Neural cell (in vitro differentiated cells): Measurements from ENCODE around the gene SRC. TPM values are rescaled to one million over a fixed set of nuclear protein-coding genes. Genes with fewer than 3 reads are reported as not detected.

Source experiments
- H2AFZ ChIP-seq: fragments of 200-600, 300-800 bp; sonication (generic), shearing (Covaris generic); 2 replicates; pipeline ENCODE4 v1.6.0; 2014; ENCODE audit warnings: low read depth, mild to moderate bottlenecking, antibody characterized with exemption, low read length, moderate library complexity
- H3F3A ChIP-seq: fragments of 200-600 bp; shearing (Covaris generic); 2 replicates; pipeline ENCODE4 v1.6.1; 2016; ENCODE audit warnings: mild to moderate bottlenecking, moderate library complexity, mixed read lengths, antibody characterized with exemption, low read length; ENCODE audit not compliant: insufficient read depth, poor library complexity, severe bottlenecking
- H3K27ac ChIP-seq: fragments of 200-600, 300-800 bp; sonication (generic), shearing (Covaris generic); 2 replicates; pipeline ENCODE4 v1.5.1; 2014; ENCODE audit warnings: mild to moderate bottlenecking, low read length, moderate library complexity
- H3K27me3 ChIP-seq: fragments of 300-800, 200-600 bp; sonication (generic), shearing (Covaris generic); 2 replicates; pipeline ENCODE4 v1.6.0; 2014; ENCODE audit warnings: mild to moderate bottlenecking, low read depth, low read length, moderate library complexity; ENCODE audit not compliant: insufficient read depth
- H3K36me3 ChIP-seq: fragments of 300-800, 200-600 bp; sonication (generic), shearing (Covaris generic); 2 replicates; pipeline ENCODE4 v1.5.1; 2014; ENCODE audit warnings: mild to moderate bottlenecking, antibody characterized with exemption, low read length, moderate library complexity; ENCODE audit not compliant: insufficient read depth
- H3K4me2 ChIP-seq: fragments of 300-800, 200-600 bp; sonication (generic), shearing (Covaris generic); 2 replicates; pipeline ENCODE4 v1.6.0; 2014; ENCODE audit warnings: mild to moderate bottlenecking, low read length
- H3K4me3 ChIP-seq: fragments of 300-800, 200-600 bp; sonication (generic), shearing (Covaris generic); 2 replicates; pipeline ENCODE4 v1.5.1; 2014; ENCODE audit warnings: mild to moderate bottlenecking, low read length, moderate library complexity
- H3K79me2 ChIP-seq: fragments of 200-600 bp; shearing (Covaris generic); replicated peaks from 2 replicates; pipeline ENCODE4 v1.6.0; 2014; ENCODE audit warnings: mild to moderate bottlenecking, low read length, moderate library complexity; ENCODE audit not compliant: insufficient read depth
- H3K9ac ChIP-seq: fragments of 300-800, 200-600 bp; sonication (generic), shearing (Covaris generic); 2 replicates; pipeline ENCODE4 v1.6.1; 2016; ENCODE audit warnings: mild to moderate bottlenecking, low read length, mixed read lengths
- H3K9me2 ChIP-seq: fragments of 200-600 bp; shearing (Covaris generic); 2 replicates; pipeline ENCODE4 v1.6.1; 2016; ENCODE audit warnings: mild to moderate bottlenecking, low read length, mixed read lengths; ENCODE audit not compliant: insufficient read depth
- H3K9me3 ChIP-seq: fragments of 200-600, 300-800 bp; sonication (generic), shearing (Covaris generic); 2 replicates; pipeline ENCODE4 v1.6.1; 2016; ENCODE audit warnings: mild to moderate bottlenecking, mixed run types, low read length, moderate library complexity, mixed read lengths
- H4K20me1 ChIP-seq: fragments of 200-600 bp; shearing (Covaris generic); 2 replicates; pipeline ENCODE4 v1.6.1; 2016; ENCODE audit warnings: mild to moderate bottlenecking, mixed run types; ENCODE audit not compliant: insufficient read depth
- CTCF ChIP-seq: fragments of 450-650 bp; IDR thresholded peaks from 2 replicates; pipeline ENCODE4 v1.5.1; 2014; ENCODE audit warnings: antibody characterized with exemption, mild to moderate bottlenecking, moderate library complexity; ENCODE audit not compliant: poor library complexity, severe bottlenecking
- EP300 ChIP-seq: fragments of 450-650 bp; conservative IDR thresholded peaks from 2 replicates; pipeline ENCODE4 v1.6.1; 2014; ENCODE audit warnings: antibody characterized with exemption, mild to moderate bottlenecking, moderate library complexity; ENCODE audit not compliant: poor library complexity, severe bottlenecking
- EZH2 ChIP-seq: fragments of 200-600, 300-800 bp; shearing (Covaris generic), sonication (generic); IDR thresholded peaks from 2 replicates; pipeline ENCODE4 v1.6.1; 2014; ENCODE audit warnings: antibody characterized with exemption, low read length, borderline replicate concordance, mild to moderate bottlenecking; ENCODE audit not compliant: insufficient read depth, poor library complexity, severe bottlenecking
- MXI1 ChIP-seq: fragments of 450-650 bp; conservative IDR thresholded peaks from 2 replicates; pipeline ENCODE4 v1.6.1; 2014; ENCODE audit warnings: antibody characterized with exemption, mild to moderate bottlenecking; ENCODE audit not compliant: poor library complexity, severe bottlenecking
- POLR2AphosphoS5 ChIP-seq: IDR thresholded peaks from 2 replicates; pipeline ENCODE4 v1.6.1; 2012
- RAD21 ChIP-seq: fragments of 450-650 bp; conservative IDR thresholded peaks from 2 replicates; pipeline ENCODE4 v1.6.1; 2014; ENCODE audit warnings: antibody characterized with exemption, mild to moderate bottlenecking, moderate library complexity
- SMC3 ChIP-seq: fragments of 450-650 bp; conservative IDR thresholded peaks from 2 replicates; pipeline ENCODE4 v1.6.1; 2014; ENCODE audit warnings: antibody characterized with exemption, mild to moderate bottlenecking, moderate library complexity; ENCODE audit not compliant: poor library complexity
- TAF1 ChIP-seq: IDR thresholded peaks from 2 replicates; pipeline ENCODE4 v1.6.1; 2012; ENCODE audit warnings: low read depth
- polyA plus RNA-seq: library from polyadenylated mRNA; depleted of rRNA; stranded (reverse); fragments of >200 nt; gene quantifications from 2 replicates; pipeline ENCODE4 v1.2.3, GENCODE V29; 2014
- TF ChIP-seq, protein P1 (sequence below): IDR thresholded peaks from 2 replicates; pipeline ENCODE4 v1.6.1; 2012; ENCODE audit warnings: borderline replicate concordance

SRC gene
- polyA plus RNA-seq, 1 donor from 2014 or later, result 39.0 TPM

DNA sequence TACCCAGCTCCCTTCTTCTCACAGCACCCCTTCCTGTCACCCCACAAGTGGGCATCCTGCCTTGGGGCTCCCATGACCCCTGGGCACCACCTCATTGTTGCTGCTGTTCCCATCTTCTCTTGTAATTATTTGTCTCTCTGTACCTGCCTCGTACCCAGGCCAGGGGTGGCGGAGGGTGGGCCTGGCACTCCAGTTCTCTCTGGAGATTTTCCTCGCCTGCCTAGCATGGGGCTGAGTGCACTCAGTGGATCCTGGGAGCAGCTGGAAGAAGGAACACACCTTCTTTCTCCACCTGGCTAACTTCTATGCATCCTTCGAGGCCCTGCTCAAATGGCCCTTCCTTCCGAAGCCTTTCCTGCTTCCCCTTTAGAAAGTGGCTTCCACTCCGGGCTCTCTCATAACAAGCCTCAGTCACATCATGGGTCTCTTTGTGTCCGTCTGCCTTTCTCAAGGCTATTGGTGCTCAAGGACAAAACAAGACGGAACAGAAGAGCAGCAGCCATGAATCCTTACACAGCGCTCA lies 79.2 kb downstream of the SRC start:
- H3K36me3 ChIP-seq, result no peaks in the 10 kb centered on the region
- TF ChIP-seq EZH2 (no peak), MXI1 (no peak), EP300 (no peak)
- no peaks in the 10 kb centered on the region for H3K9me3 ChIP-seq
- H3K4me2 ChIP-seq, result no peak overlapping the region
- H4K20me1 ChIP-seq, result no peaks in the 10 kb centered on the region
- no peaks in the 10 kb centered on the region for H3K9me2 ChIP-seq
- H2AFZ ChIP-seq, result no peak overlapping the region
- no peak overlapping the region for H3K27ac ChIP-seq
- no peak overlapping the region for H3K4me3 ChIP-seq
- no peak overlapping the region for H3K9ac ChIP-seq
- no peaks in the 10 kb centered on the region for H3K79me2 ChIP-seq
- no peaks in the 10 kb centered on the region for H3F3A ChIP-seq
- no peaks in the 10 kb centered on the region for H3K27me3 ChIP-seq

GRCh38 chr20:37426106-37426505 lies 80.2 kb downstream of the SRC start:
- H3K4me2 ChIP-seq, result no peak overlapping the region
- no peaks in the 10 kb centered on the region for H3K27me3 ChIP-seq
- no peaks in the 10 kb centered on the region for H3K36me3 ChIP-seq
- no peaks in the 10 kb centered on the region for H3K9me3 ChIP-seq
- no peak overlapping the region for H3K9ac ChIP-seq
- no peak overlapping the region for H2AFZ ChIP-seq
- H4K20me1 ChIP-seq, result no peaks in the 10 kb centered on the region
- no peaks in the 10 kb centered on the region for H3F3A ChIP-seq
- no peaks in the 10 kb centered on the region for H3K79me2 ChIP-seq
- no peak overlapping the region for H3K4me3 ChIP-seq
- no peaks in the 10 kb centered on the region for H3K9me2 ChIP-seq
- TF ChIP-seq, protein P1, sequence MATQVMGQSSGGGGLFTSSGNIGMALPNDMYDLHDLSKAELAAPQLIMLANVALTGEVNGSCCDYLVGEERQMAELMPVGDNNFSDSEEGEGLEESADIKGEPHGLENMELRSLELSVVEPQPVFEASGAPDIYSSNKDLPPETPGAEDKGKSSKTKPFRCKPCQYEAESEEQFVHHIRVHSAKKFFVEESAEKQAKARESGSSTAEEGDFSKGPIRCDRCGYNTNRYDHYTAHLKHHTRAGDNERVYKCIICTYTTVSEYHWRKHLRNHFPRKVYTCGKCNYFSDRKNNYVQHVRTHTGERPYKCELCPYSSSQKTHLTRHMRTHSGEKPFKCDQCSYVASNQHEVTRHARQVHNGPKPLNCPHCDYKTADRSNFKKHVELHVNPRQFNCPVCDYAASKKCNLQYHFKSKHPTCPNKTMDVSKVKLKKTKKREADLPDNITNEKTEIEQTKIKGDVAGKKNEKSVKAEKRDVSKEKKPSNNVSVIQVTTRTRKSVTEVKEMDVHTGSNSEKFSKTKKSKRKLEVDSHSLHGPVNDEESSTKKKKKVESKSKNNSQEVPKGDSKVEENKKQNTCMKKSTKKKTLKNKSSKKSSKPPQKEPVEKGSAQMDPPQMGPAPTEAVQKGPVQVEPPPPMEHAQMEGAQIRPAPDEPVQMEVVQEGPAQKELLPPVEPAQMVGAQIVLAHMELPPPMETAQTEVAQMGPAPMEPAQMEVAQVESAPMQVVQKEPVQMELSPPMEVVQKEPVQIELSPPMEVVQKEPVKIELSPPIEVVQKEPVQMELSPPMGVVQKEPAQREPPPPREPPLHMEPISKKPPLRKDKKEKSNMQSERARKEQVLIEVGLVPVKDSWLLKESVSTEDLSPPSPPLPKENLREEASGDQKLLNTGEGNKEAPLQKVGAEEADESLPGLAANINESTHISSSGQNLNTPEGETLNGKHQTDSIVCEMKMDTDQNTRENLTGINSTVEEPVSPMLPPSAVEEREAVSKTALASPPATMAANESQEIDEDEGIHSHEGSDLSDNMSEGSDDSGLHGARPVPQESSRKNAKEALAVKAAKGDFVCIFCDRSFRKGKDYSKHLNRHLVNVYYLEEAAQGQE, result no peak
- TF ChIP-seq RAD21 (no peak), POLR2AphosphoS5 (no peak), EZH2 (no peak), SMC3 (no peak), TAF1 (no peak), EP300 (no peak), CTCF (no peak), MXI1 (no peak)
- H3K27ac ChIP-seq, result no peak overlapping the region

DNA sequence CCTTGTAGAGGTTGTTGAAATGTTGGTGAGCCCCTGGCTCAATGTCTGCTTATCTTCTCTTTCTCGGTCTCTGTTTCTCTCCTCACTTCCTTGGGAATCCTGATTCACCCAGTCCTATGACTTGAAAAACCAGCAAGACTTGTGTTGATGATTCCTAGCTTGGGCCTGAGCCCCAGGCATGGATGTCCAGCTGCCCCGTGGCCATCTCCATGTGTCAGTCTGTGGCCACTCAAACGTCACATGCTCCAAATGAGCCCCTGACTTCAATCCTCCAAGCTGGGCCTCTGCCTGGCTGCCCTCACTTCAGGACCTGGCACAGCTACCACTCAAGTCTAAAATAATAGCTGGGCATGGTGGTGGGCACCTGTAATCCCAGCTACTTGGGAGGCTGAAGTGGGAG lies 81.0 kb downstream of the SRC start:
- no peak for TF ChIP-seq TAF1
- TF ChIP-seq EZH2, result no peak
- no peak for TF ChIP-seq SMC3
- TF ChIP-seq, protein P1, result no peak
- TF ChIP-seq CTCF, result no peak
- TF ChIP-seq POLR2AphosphoS5, result no peak
- TF ChIP-seq EP300, result no peak
- TF ChIP-seq MXI1, result no peak
- no peak for TF ChIP-seq RAD21
- Histone ChIP-seq H4K20me1 (no peaks in the 10 kb centered on the region), H3K79me2 (no peaks in the 10 kb centered on the region), H3K9me3 (no peaks in the 10 kb centered on the region), H3K4me2 (no peak overlapping the region), H2AFZ (no peak overlapping the region), H3K27ac (no peak overlapping the region), H3K27me3 (no peaks in the 10 kb centered on the region), H3K9ac (no peak overlapping the region), H3K36me3 (no peaks in the 10 kb centered on the region), H3K9me2 (no peaks in the 10 kb centered on the region), H3F3A (no peaks in the 10 kb centered on the region), H3K4me3 (no peak overlapping the region)
